Hematopoietic multipotent progenitor cell (in vitro differentiated cells): ENCODE measurements around the gene EDNRA. TPM values are rescaled to one million over a fixed set of nuclear protein-coding genes. Genes with fewer than 3 reads are reported as not detected.

Experiments
- DNase-seq, 3 donors: peaks; one replicate each; pipeline ENCODE4 v3.0.0-alpha.2; 2011 to 2015; ENCODE audit warnings: low read depth in 2 of 3, low spot score in 2 of 3
- total RNA-seq: library from RNA; depleted of rRNA; stranded (reverse); fragments of >200 nt; gene quantifications from one replicate; pipeline ENCODE4 v1.2.3, GENCODE V29; 2012

EDNRA gene
- total RNA-seq, 1 donor: not detected

DNA sequence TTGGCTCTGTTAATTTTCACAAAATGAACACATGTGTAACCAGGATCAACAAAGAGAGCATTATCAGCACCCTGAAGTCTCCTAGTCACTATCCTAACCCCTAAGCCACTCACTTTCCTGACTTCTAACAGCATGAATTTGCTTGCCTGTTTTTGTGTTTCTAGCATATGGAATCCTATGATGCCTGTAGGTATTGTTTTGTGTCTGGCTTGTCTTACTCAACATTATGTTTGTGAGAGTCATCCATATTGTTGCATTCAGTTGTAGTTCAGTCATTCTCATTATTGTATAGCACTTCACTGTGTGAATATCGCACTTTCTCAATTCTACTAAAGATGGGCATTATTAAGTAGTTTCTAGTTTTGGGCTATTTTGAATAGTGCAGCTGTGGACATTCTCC, 15.6 kb downstream of the EDNRA start:
- DNase-seq: no peak

DNA sequence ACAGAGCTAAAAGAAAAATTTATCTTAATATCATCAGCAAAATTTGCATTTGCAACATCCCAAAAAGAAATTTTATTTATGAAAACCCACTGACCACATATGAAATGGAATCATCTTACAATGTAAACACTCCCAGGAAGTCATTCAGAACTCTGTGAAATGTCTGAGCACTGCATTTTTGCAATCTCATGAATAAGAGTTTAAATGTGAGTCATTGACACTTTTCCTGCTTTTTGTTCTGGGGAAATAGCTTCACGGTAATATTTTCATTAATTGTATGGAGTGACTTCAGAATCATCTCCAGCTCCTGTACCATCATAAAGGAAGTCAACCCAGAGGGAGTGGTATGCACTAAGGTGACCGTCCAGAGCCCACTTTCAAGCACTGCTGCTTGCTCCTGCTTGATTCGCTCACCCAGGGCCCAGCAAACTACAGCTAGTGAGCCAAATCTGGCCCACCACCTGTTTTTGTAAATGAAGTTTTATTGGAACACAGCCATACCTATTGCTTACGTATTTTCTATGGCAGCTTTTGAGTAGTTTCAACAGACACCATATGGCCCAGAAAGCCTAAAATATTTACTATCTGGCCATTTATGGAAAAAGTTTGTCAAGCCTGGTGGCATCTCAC, 17.2 kb downstream of the EDNRA start:
- DNase-seq: no peak

DNA sequence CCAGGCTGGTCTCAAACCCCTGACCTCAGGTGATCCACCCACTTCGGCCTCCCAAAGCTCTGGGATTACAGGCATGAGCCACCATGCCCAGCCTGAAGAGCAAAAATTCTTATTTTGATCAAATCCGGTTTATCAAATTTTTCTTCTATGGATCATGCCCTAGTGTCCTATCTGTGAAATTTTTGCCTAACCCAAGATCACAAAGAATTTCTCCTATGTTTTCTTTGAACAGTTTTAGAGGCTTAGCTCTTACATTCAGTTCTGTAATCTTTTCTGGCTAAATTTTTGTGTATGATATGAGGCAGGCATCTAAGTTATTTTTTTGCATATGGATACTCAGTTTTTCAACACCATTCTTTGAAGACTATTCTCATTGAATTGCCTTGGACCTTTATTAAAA, 27.4 kb downstream of the EDNRA start:
- DNase-seq: no peak

DNA sequence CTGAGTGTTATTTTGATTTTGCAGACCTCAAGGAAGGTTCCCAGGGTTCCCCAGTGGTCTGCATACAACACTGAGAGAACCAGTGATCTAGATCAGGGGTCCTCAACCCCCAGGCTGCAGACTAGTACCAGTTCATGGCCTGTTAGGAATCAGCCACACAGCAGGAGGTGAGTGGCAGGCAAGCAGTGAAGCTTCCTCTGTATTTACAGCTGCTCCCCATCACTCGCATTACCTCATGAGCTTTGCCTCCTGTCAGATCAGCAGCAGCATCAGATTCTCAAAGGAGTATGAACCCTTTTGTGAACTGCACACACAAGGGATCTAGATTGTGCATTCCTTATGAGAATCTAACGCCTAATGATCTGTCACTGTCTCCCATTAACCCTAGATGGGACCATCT, 28.5 kb downstream of the EDNRA start:
- no peak for DNase-seq

DNA sequence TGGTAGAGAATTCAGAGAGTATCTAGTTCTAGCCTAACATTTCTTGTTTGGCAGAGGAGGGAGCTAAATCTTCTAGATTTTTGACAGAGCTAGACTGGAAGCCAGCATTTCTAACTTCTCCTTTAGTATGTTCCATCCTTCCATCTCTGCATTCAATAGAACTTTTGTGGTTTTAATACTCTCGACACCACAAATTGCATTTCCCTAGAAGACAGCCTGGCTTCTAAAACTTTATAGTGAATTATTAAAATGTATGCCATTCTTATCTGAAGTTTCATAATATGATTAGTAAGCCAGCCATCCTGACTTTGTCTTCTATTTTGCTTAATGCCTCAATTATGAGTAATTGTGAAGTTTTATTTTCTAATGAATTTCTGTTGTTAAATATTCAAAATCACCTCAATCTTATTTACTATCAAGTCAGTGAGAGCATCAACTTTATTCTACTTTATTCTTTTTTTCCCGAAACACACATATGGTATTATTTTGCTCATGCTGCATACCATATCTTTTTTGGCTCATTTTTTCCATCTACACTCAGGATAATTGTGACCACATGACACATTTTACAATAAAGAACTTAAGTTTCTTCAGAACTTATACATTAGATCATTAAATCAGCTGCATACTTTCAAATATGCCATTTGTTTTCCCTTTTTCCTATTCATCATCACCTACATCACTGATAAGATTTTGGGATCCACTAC, 30.2 kb downstream of the EDNRA start:
- DNase-seq: no peak

DNA sequence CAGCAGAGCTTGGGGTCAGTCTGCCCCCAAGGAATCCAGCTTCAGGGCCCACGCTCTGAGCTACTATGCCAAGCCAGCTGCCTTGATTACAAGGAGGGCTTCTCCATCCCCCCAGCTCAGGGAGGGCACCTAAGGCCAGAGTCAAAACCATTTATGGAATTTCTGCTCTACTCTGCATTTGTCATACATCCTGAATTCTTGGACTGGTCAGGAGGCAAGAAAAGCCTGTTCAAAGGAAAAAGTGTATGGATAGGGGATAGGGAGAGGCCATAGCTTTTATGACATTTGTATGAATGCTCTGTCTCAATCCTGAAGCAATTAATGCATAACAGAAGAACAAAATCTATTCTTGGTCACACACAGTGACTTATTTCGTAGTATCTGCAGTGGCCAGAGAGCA, 32.2 kb downstream of the EDNRA start:
- DNase-seq: no peak

DNA sequence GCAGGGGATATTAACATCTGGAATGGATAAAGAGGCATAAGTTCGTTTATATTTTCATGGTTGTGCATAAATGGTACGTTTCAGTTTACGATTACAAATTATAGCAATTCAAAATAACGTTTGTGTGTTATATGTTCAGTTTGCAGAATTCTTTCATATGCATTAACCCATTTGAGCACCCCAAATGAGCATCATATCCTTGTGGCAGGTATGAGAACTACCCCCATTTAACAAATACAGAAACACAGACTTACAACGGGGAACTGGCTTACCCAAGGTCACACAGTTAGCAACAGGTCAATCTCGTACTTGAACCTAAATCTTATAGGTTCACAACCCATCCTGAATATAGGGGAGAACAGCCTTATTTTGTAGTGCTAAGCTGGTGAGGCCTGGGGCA, 33.1 kb downstream of the EDNRA start:
- DNase-seq: no peak

DNA sequence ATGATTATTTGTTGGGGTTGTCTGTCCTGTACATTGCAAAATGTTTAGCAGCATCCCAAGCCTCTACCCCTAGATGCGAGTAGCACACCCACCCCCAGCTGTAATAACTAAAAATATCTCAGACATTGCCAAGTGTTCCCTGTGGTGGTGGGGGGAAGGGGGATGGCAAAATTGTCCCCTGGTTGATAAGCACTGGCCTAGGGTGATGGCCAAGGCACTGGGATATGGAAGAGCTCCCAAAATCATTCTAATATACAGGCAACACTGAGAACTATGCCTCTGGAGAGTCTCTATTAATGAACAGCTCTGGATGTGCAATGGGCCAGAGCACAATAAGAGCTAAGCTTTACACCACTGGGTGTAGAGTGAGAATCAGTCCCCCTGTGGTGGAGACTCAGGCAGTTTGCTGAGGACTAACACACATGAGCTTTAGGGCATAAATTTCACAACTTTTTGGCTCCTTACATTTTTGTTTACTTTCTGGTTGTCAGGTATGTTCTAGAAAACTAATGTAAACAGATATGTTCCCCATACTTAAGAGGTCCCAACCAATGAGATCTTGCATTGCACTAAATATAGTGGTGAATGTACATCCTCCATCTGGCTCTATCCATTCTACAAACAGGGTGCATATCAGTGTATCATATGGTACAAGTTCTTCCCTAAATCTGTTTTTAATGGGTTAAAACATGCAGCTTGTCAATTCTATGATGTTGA, 34.5 kb downstream of the EDNRA start:
- no peak for DNase-seq

DNA sequence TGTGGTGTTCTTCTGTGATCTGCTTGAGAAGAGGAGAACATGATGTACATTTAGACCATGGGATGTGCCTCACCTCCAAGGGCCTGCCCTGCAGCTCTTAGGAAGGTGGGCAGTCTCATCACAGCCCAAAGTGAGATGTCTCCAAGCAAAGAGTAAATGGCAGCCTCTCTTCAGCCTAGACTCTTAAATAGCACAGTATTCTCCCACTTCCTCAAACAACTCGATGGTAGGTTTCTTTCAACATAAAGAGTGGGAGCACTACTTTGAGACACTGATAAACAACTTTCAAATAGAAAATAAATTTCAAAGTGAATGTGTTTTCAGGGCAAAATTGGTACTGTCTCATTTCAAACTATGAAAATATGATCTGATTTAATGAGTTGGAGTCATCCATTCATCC, 35.2 kb downstream of the EDNRA start:
- no peak for DNase-seq

DNA sequence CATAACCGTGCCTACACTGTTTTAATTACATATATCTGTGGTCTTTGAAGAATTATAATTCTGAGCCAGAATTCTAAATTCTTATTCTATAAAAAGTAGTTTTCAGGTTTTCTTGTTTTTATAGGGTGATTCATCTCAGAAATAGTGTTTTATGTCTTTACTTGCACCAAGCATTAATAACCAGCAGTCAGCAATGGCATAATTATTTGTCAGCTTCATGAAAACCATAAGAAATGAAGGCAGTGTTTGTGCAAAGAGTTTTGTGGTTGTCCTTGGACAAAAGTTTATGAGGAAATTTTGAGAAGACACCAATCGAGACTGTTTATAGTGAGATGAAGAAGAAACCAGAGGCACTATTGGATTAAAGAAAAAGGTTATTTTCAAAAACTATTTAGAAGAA, 37.2 kb downstream of the EDNRA start:
- DNase-seq: no peak

DNA sequence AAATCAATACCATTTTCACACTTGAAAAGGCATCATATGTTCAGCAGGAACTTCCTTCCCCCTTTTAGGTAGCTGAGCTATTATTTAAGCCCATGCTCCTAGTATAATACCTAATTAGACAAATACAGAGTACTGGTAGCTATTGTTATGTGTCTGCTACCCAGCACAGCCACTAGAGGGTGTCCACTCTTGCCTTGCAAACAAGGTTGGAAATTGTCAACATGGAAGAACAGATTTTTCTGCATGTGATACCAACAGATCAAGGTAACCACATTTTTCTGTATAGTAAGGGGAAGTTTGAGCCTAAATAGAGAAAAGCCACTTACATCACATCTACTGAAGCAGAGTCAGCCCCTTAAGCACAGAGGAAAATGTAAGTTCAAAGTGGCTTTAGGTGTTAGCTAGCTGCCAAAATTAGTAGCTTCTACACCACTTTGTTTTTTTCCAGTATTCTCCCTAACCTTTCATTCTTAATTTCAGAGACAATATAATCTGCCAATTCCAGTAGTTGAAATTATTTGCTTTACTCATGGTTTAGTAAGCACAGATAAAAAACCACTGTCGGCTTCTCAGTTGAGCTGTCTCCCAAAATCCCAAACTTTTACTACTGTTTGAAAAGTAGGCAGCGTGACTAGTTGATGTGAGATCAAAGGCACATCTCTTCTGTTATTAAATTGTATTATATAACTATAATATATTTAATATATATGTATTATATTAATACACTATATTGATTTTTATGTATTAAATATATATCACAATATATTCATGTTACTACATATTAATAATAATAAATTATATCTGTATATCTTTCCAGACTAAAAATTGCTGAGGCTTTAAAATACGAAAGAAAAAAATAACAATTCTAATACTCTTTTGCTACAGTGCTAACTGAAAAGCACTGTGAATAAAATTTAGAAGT, 38.2 kb downstream of the EDNRA start:
- peak in 2 of 3 donors; percentile 50 to 79 for DNase-seq

DNA sequence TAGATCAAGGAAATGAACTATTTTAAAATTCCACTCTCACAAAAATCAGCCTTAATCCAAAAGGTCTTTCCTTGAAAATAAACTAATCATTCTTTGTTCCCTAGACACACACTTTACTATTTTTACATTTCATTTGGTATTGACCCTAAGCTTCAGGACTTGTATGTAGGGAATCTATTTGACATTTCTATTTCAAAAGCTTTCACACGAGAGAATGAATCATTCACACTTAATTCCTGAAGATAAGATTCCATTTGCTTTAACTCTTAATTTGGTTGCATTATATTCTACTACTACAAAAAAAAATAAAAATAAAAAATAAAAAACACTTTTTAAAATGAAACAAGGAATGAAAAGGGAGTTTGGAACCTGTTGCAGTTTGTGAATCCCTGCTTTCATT, 43.7 kb downstream of the EDNRA start:
- no peak for DNase-seq

DNA sequence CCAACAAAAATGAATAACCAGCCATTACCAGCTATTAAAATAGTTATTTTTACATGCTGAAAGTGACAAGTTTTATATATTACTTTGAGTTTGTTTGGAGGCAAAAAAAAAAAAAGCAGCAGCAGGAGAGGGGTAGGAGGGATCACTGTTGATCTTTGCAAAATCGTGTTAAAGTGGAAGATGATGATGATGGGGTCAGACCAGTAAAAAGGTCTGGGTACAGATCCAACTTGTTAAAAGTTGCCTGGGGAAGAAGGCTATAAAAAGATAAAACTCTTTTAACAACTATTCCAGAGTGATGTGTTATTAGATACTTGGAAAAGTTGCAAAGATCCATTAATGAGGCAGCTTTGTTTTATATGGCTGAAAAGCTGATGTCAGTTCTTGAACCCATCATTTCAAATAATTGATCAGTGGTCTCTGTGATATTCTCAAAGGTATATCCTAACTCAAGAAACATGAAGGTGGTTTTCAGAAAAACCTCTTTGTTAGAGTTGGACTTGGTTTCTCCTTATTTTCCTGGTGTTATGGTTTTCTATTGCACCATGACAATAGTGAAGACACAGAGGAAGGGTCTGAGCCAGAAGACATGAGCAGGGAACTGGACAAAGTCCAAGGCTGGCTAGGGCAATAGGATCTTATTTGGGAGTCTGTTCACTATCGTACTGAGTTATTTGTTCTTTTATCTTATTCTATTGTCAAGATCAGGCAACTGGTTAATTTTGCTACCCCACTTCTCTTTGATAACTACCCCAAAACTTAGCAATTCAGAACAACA, 44.8 kb downstream of the EDNRA start:
- DNase-seq: no peak

DNA sequence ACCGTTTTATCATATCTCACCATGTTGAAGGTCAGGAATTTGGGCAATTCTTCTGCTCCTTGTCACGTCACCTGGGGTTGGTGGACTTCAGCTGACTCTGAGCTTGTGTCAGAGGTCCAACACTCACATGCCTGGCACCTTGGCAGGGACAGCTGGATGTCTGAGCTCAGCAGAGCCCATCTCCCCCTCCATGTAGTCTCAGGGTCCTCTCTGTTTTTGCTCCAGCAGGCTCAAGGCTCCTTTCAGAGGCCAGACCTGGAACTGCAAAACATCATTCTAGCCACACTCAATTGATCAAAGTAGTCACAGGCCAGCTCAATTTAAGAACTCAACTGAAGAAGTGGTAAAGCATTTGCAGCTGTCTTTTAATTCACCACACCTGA, 45.4 kb downstream of the EDNRA start:
- DNase-seq: no peak

DNA sequence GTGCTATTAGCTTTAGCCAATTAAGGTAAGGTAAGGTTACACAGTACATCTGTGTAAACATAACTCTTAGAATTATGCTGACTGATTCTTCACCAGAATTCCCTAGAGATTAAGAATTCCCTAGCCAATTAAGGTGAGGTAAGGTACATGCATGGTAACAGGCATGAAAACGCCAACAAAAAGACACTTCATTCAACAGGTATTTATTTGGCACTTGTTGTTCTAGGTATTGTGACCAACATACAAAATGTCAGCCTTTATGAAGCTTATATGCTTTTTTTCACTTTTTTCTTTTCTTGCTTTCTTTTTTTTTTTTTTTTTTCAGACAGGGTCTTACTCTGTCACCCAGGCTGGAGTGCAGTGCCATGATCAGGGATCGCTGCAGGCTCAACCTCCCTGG, 47.2 kb downstream of the EDNRA start:
- DNase-seq: no peak

DNA sequence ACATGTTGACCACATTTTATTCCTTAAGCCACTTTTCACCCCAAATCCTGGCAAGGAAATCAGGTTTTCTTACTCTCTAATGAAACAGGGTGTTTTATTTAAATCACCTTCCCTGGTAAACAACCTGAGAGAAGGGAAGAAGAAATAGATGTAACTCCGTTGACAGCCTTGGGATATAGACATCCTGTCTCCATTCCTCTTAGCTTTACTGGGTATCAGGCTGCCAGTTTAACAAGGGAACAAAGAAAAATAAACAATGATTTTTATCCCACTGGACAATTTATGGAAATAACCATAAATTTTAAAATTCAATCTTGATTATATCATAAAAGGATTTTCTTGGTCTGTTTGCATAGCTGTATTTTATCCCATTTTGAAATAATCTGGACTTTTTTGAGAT, 49.2 kb downstream of the EDNRA start:
- no peak for DNase-seq

DNA sequence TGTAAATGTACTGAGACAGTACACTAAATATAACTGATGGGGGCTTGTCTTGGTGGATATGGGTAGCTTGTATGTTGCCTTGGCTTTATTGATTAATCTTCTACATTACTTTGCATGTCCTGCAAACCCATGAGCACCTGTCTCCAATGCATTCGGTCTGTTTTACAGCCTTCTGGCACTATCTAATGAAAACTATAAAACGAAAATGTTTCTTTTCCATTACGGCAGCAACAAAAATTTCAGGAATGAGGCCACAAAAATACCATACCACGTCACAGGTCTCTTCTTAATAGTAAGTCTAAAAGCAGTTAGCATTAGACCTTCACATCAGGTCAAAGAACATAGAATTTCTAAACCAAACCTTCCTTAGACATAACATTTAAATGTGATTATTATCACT, 49.8 kb downstream of the EDNRA start:
- no peak for DNase-seq

DNA sequence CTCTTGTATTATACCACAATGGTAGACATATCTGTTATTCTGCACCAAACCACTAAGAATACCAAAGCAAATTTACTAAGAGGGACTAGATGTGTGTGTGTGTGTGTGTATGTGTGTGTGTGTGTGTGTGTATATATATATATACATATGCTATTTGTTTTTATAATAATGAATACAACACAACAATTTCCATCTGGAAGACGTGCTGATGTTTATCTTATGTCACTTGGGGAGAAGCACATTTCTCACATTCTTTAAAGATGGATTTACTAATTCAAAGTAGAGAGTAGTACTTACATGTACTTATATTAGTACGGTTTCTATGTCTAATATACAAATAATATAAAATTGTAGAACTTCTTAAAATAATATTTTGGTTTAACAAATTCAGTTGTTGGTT, 52.0 kb downstream of the EDNRA start:
- DNase-seq: no peak

DNA sequence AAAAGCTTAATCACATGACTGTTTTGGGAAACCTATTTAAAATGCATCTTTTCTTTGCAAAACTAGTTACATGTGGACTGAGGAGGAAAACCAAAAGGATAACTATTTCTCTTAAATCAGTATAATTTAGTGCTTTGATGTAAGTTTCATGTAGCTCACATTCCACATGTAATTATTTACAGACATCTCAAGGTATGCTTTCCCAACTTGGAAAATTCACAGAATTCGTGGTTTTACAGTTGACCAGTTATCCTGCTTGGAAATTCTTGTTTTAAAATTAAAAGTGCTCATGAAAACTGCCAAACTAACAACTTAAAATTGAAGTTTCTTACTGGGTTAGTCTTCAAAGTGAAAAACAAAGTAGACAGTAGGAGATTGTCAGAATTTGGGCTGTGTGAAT, 52.4 kb downstream of the EDNRA start:
- no peak for DNase-seq

DNA sequence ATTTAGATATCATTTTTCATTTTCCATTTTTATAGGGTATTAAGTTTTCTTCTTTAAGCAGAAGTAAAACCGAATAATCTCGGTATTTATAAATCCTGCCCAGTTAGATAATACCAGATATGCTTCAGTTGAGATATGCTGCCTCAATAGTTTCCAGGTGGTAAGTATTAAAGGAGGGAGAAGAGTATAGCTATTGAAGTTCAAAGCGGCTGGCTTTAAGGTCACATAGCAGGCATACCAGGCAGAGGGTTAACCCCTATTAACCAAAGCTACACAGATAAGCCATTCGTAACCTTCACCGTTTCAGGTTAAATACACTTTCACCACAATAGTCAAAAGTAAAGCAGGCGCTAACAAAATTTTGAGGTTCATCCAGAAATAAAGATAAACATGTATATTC, 54.2 kb downstream of the EDNRA start:
- DNase-seq: no peak
